Activated CD4-positive, alpha-beta memory T cell treated with anti-CD3 and anti-CD28 coated beads, Interleukin-2, amount 10 ng/mL, durations not matched to agents 7 days and 5 days (primary cell): ENCODE results near the gene IRF5. TPM values are rescaled to one million over a fixed set of nuclear protein-coding genes. Genes with fewer than 3 reads are reported as not detected.

Experiments
- CTCF ChIA-PET: fragments of 350-600 bp; sonication (Branson Sonifier 250); formaldehyde crosslinking; loops from one replicate; lab custom pipeline; 2021; ENCODE audit warnings: antibody characterized with exemption, inconsistent platforms; lab: Charles Lee
- POLR2A ChIA-PET: fragments of 350-600 bp; sonication (Branson Sonifier 250); formaldehyde crosslinking; loops from one replicate; lab custom pipeline; 2021; ENCODE audit warnings: antibody characterized with exemption; lab: Charles Lee
- DNase-seq: peaks from one replicate; pipeline ENCODE4 v3.0.0-alpha.2; 2020
- H3K27ac Mint-ChIP-seq: one replicate; pipeline ENCODE4 v1.8.0; 2021; ENCODE audit warnings: mild to moderate bottlenecking, mixed read lengths
- H3K27me3 Mint-ChIP-seq: one replicate; pipeline ENCODE4 v1.8.0; 2021; ENCODE audit warnings: mixed read lengths
- H3K36me3 Mint-ChIP-seq: one replicate; pipeline ENCODE4 v1.8.0; 2021; ENCODE audit warnings: low read depth, mixed read lengths
- H3K4me1 Mint-ChIP-seq: one replicate; pipeline ENCODE4 v1.8.0; 2021; ENCODE audit warnings: mixed read lengths
- H3K4me3 Mint-ChIP-seq: one replicate; pipeline ENCODE4 v1.8.0; 2021; ENCODE audit warnings: mild to moderate bottlenecking, mixed read lengths
- H3K9me3 Mint-ChIP-seq: one replicate; pipeline ENCODE4 v1.8.0; 2021; ENCODE audit warnings: mixed read lengths
- total RNA-seq, 2 experiments: library from RNA; stranded (reverse); gene quantifications; one replicate each; pipeline ENCODE4 v1.2.3, GENCODE V29; 2021

The IRF5 gene
- total RNA-seq = 10 to 100 TPM; 25.5 to 28.6 TPM

GRCh38 chr7:128937647-128938543 is at the start of gene IRF5:
IRF5 (plus strand) TSS chr7:128937927; CDS start chr7:128942082, 4,155 bp downstream.
- H3K36me3 Mint-ChIP-seq = peaks cover 11% of the 10 kb centered on the region
- H3K4me1 Mint-ChIP-seq = peaks cover 50% of the 10 kb centered on the region
- H3K27ac Mint-ChIP-seq = peak within 1 kb of the TSS; percentile 82
- H3K27me3 Mint-ChIP-seq = peaks cover 7% of the 10 kb centered on the region
- ChIA-PET POLR2A (no interaction called here), CTCF (interaction anchor here (1.3 kb wide), 1 partner anchor 54 kb away, joined by 4 read pairs; no protein-coding TSS in a partner anchor)
- peak within 1 kb of the TSS; percentile 88 for H3K4me3 Mint-ChIP-seq
- no peaks in the 10 kb centered on the region for H3K9me3 Mint-ChIP-seq
- peak; percentile 42 for DNase-seq

- Mint-ChIP-seq H3K4me3 (no peak overlapping the region), H3K27ac (no peak overlapping the region), H3K4me1 (peaks cover 8% of the 10 kb centered on the region), H3K36me3 (no peaks in the 10 kb centered on the region), H3K27me3 (peaks cover 14% of the 10 kb centered on the region), H3K9me3 (no peaks in the 10 kb centered on the region)
- CTCF ChIA-PET = no interaction called here
- no peak for DNase-seq
- POLR2A ChIA-PET = no interaction called here
These were observed 49.5 kb upstream of the IRF5 start for GRCh38 chr7:128888039-128888755.

GRCh38 chr7:128888756-128889095 is 49.0 kb upstream of the IRF5 start:
- Mint-ChIP-seq H3K4me1 (peaks cover 5% of the 10 kb centered on the region), H3K36me3 (no peaks in the 10 kb centered on the region), H3K9me3 (no peaks in the 10 kb centered on the region), H3K4me3 (no peak overlapping the region), H3K27me3 (peaks cover 14% of the 10 kb centered on the region), H3K27ac (no peak overlapping the region)
- no peak for DNase-seq
- CTCF ChIA-PET = no interaction called here
- POLR2A ChIA-PET = no interaction called here

- Mint-ChIP-seq H3K27me3 (peaks cover 14% of the 10 kb centered on the region), H3K27ac (no peak overlapping the region), H3K36me3 (no peaks in the 10 kb centered on the region), H3K4me3 (no peak overlapping the region), H3K9me3 (no peaks in the 10 kb centered on the region), H3K4me1 (peaks cover 4% of the 10 kb centered on the region)
- ChIA-PET CTCF (no interaction called here), POLR2A (no interaction called here)
- DNase-seq = no peak
These were observed 48.6 kb upstream of the IRF5 start for GRCh38 chr7:128889121-128889520.

- ChIA-PET POLR2A (no interaction called here), CTCF (no interaction called here)
- peaks cover 1% of the 10 kb centered on the region for H3K4me1 Mint-ChIP-seq
- no peaks in the 10 kb centered on the region for H3K36me3 Mint-ChIP-seq
- no peaks in the 10 kb centered on the region for H3K9me3 Mint-ChIP-seq
- H3K27me3 Mint-ChIP-seq = peaks cover 14% of the 10 kb centered on the region
- no peak for DNase-seq
- H3K4me3 Mint-ChIP-seq = no peak overlapping the region
- no peak overlapping the region for H3K27ac Mint-ChIP-seq
These were observed 47.2 kb upstream of the IRF5 start for GRCh38 chr7:128890306-128891109.

GRCh38 chr7:128891110-128891941 is 46.4 kb upstream of the IRF5 start:
- Mint-ChIP-seq H3K36me3 (no peaks in the 10 kb centered on the region), H3K27ac (no peak overlapping the region), H3K27me3 (peaks cover 13% of the 10 kb centered on the region), H3K4me1 (peaks cover 1% of the 10 kb centered on the region), H3K4me3 (no peak overlapping the region), H3K9me3 (no peaks in the 10 kb centered on the region)
- CTCF ChIA-PET = no interaction called here
- DNase-seq = no peak
- POLR2A ChIA-PET = no interaction called here

GRCh38 chr7:128891942-128892269 is 45.8 kb upstream of the IRF5 start:
- no peak overlapping the region for H3K27ac Mint-ChIP-seq
- no peak overlapping the region for H3K4me3 Mint-ChIP-seq
- CTCF ChIA-PET = no interaction called here
- POLR2A ChIA-PET = no interaction called here
- H3K9me3 Mint-ChIP-seq = no peaks in the 10 kb centered on the region
- H3K4me1 Mint-ChIP-seq = peaks cover 1% of the 10 kb centered on the region
- H3K27me3 Mint-ChIP-seq = peaks cover 14% of the 10 kb centered on the region
- no peak for DNase-seq
- H3K36me3 Mint-ChIP-seq = no peaks in the 10 kb centered on the region

GRCh38 chr7:128892521-128893250 is 45.0 kb upstream of the IRF5 start:
- CTCF ChIA-PET = no interaction called here
- H3K27ac Mint-ChIP-seq = no peak overlapping the region
- H3K36me3 Mint-ChIP-seq = no peaks in the 10 kb centered on the region
- H3K9me3 Mint-ChIP-seq = no peaks in the 10 kb centered on the region
- POLR2A ChIA-PET = interaction anchor here (0.5 kb wide), 1 partner anchor 25 kb away, joined by 3 read pairs; no protein-coding TSS in a partner anchor
- H3K27me3 Mint-ChIP-seq = peaks cover 15% of the 10 kb centered on the region
- peaks cover 1% of the 10 kb centered on the region for H3K4me1 Mint-ChIP-seq
- no peak overlapping the region for H3K4me3 Mint-ChIP-seq
- DNase-seq = no peak

- Mint-ChIP-seq H3K9me3 (peaks cover under 1% of the 10 kb centered on the region), H3K36me3 (no peaks in the 10 kb centered on the region), H3K4me3 (no peak overlapping the region), H3K27ac (no peak overlapping the region), H3K27me3 (peaks cover 17% of the 10 kb centered on the region), H3K4me1 (peaks cover 1% of the 10 kb centered on the region)
- DNase-seq = no peak
- ChIA-PET POLR2A (interaction anchor here (0.5 kb wide), 1 partner anchor 26 kb away, joined by 3 read pairs; no protein-coding TSS in a partner anchor), CTCF (no interaction called here)
These were observed 44.3 kb upstream of the IRF5 start for GRCh38 chr7:128893251-128894100.

GRCh38 chr7:128894101-128894440 is 43.7 kb upstream of the IRF5 start:
- Mint-ChIP-seq H3K4me3 (no peak overlapping the region), H3K27ac (no peak overlapping the region), H3K4me1 (peaks cover 1% of the 10 kb centered on the region), H3K27me3 (peaks cover 18% of the 10 kb centered on the region), H3K36me3 (no peaks in the 10 kb centered on the region), H3K9me3 (peaks cover 2% of the 10 kb centered on the region)
- ChIA-PET POLR2A (no interaction called here), CTCF (interaction anchor here (1.3 kb wide), 1 partner anchor 11 kb away, joined by 3 read pairs; no protein-coding TSS in a partner anchor)
- DNase-seq = no peak

- no peaks in the 10 kb centered on the region for H3K36me3 Mint-ChIP-seq
- CTCF ChIA-PET = interaction anchor here (1.3 kb wide), 1 partner anchor 12 kb away, joined by 3 read pairs; no protein-coding TSS in a partner anchor
These were observed 42.4 kb upstream of the IRF5 start for GRCh38 chr7:128895320-128895719.

More at GRCh38 chr7:128895320-128895719, 42.4 kb upstream of the IRF5 start:
- H3K9me3 Mint-ChIP-seq = peaks cover 2% of the 10 kb centered on the region
- POLR2A ChIA-PET = no interaction called here
- H3K27ac Mint-ChIP-seq = no peak overlapping the region
- no peaks in the 10 kb centered on the region for H3K4me1 Mint-ChIP-seq
- H3K4me3 Mint-ChIP-seq = no peak overlapping the region
- H3K27me3 Mint-ChIP-seq = peaks cover 11% of the 10 kb centered on the region
- no peak for DNase-seq
